Endothelial cell of umbilical vein (primary cell): ENCODE measurements around the gene WNT6. TPM values are rescaled to one million over a fixed set of nuclear protein-coding genes. Genes with fewer than 3 reads are reported as not detected.

Experiments
- BruUV-seq: library from RNA; stranded (reverse); fragments of 400-500 nt; replicated peaks from 2 replicates; lab custom pipeline; 2021; lab: Mats Ljungman, UMichigan
- CTCF ChIA-PET: fragments of 300-600, 350-600 bp; sonication (Branson Sonifier 250); formaldehyde crosslinking; loops from one replicate; lab custom pipeline; 2021; ENCODE audit warnings: antibody characterized with exemption, inconsistent platforms; lab: Charles Lee
- POLR2A ChIA-PET: fragments of 300-600, 350-600 bp; sonication (Branson Sonifier 250); formaldehyde crosslinking; loops from one replicate; lab custom pipeline; 2021; ENCODE audit warnings: antibody characterized with exemption, inconsistent platforms; lab: Charles Lee
- DNase-seq: peaks from one replicate; pipeline ENCODE4 v3.0.0-alpha.2; 2011; ENCODE audit warnings: low read depth, low spot score
- FAIRE-seq: peaks from 2 replicates; lab custom pipeline; 2011; peaks lifted over from hg19 to GRCh38; lab: Jason Lieb, UNC
- H2AFZ ChIP-seq: 2 replicates; pipeline ENCODE4 v1.6.0; 2012; ENCODE audit warnings: low read depth, low read length, control low read depth, inconsistent platforms
- H3K27ac ChIP-seq: 2 replicates; pipeline ENCODE4 v1.5.1; 2011; ENCODE audit warnings: low read depth, mild to moderate bottlenecking, control low read depth, low read length, moderate library complexity; ENCODE audit not compliant: insufficient read depth
- H3K27me3 ChIP-seq, 2 experiments: 2 replicates each; pipeline versions ENCODE4 v1.6.0 to v1.6.1; 2011; ENCODE audit warnings: low read length in 2 of 2, mixed read lengths in 1 of 2; ENCODE audit not compliant: control insufficient read depth in 2 of 2, insufficient read depth in 2 of 2
- H3K36me3 ChIP-seq, 2 experiments: 2 replicates in 1 of 2; 3 replicates in 1 of 2; pipeline ENCODE4 v1.5.1; 2011; ENCODE audit warnings: low read length in 2 of 2, mild to moderate bottlenecking in 1 of 2, moderate library complexity in 1 of 2; ENCODE audit not compliant: control insufficient read depth in 2 of 2, insufficient read depth in 2 of 2; ENCODE audit errors: extremely low read depth in 1 of 2
- H3K4me1 ChIP-seq: 3 replicates; pipeline ENCODE4 v1.5.1; 2011; ENCODE audit warnings: mild to moderate bottlenecking, low read length; ENCODE audit not compliant: control insufficient read depth, insufficient read depth; ENCODE audit errors: extremely low read depth
- H3K4me2 ChIP-seq: 2 replicates; pipeline ENCODE4 v1.6.1; 2011; ENCODE audit warnings: low read length, control low read depth, mixed read lengths; ENCODE audit not compliant: insufficient read depth
- H3K4me3 ChIP-seq, 3 experiments: fragments of 200-600 bp in 1 of 3; sonication (generic), shearing (Covaris generic) in 1 of 3; replicated peaks in 1 of 3; 2 replicates each; pipeline ENCODE4 v1.5.1; 2011 to 2016; ENCODE audit warnings: control low read depth in 3 of 3, low read length in 3 of 3, mild to moderate bottlenecking in 2 of 3, inconsistent platforms in 1 of 3, low read depth in 1 of 3, moderate library complexity in 1 of 3; ENCODE audit not compliant: insufficient read depth in 1 of 3
- H3K79me2 ChIP-seq: 2 replicates; pipeline ENCODE4 v1.6.0; 2012; ENCODE audit warnings: low read length, inconsistent platforms; ENCODE audit not compliant: control insufficient read depth, insufficient read depth
- H3K9ac ChIP-seq: replicated peaks from 2 replicates; pipeline ENCODE3; 2011; ENCODE audit warnings: low read length, control low read depth; ENCODE audit not compliant: insufficient read depth; ENCODE audit errors: extremely low read depth
- H3K9me1 ChIP-seq: replicated peaks from 3 replicates; pipeline ENCODE4 v1.6.0; 2011; ENCODE audit warnings: mild to moderate bottlenecking, low read length; ENCODE audit not compliant: control insufficient read depth, insufficient read depth; ENCODE audit errors: extremely low read depth
- H3K9me3 ChIP-seq: replicated peaks from 2 replicates; pipeline ENCODE4 v1.5.1; 2012; ENCODE audit warnings: low read length, inconsistent platforms; ENCODE audit not compliant: control insufficient read depth, insufficient read depth
- H4K20me1 ChIP-seq: replicated peaks from 2 replicates; pipeline ENCODE3; 2011; ENCODE audit warnings: mild to moderate bottlenecking, low read length; ENCODE audit not compliant: control insufficient read depth, insufficient read depth; ENCODE audit errors: extremely low read depth
- EZH2 ChIP-seq: IDR thresholded peaks from 2 replicates; pipeline ENCODE4 v1.6.1; 2012; ENCODE audit warnings: borderline replicate concordance, low read depth, mild to moderate bottlenecking, moderate library complexity, low read length, inconsistent platforms; ENCODE audit not compliant: severe bottlenecking
- FOS ChIP-seq: IDR thresholded peaks from 2 replicates; pipeline ENCODE4 v1.6.1; 2011; ENCODE audit warnings: mild to moderate bottlenecking, low read length, moderate library complexity, borderline replicate concordance; ENCODE audit not compliant: insufficient read depth
- MYC ChIP-seq: IDR thresholded peaks from one replicate; pipeline ENCODE4 v1.6.1; 2011; ENCODE audit warnings: mild to moderate bottlenecking, low read depth, low read length
- POLR2A ChIP-seq: IDR thresholded peaks from 2 replicates; pipeline ENCODE4 v1.6.1; 2012; ENCODE audit warnings: low read depth, mild to moderate bottlenecking, control low read depth, low read length
- POLR2AphosphoS5 ChIP-seq: IDR thresholded peaks from 2 replicates; pipeline ENCODE4 v1.6.1; 2012; ENCODE audit warnings: low read depth, mild to moderate bottlenecking, control low read depth, low read length, moderate library complexity; ENCODE audit not compliant: insufficient read depth
- dilution Hi-C: fragments of 300-500 bp; cut with MboI; formaldehyde crosslinking; loops from one replicate; pipeline ENCODE4 v1.15.0; 2019; ENCODE audit warnings: low sequenced_read_pairs; ENCODE audit not compliant: extremely low pct_ligation_motif_present
- intact Hi-C: fragments of 100-400 bp; cut with micrococcal nuclease; formaldehyde crosslinking; loops from one replicate; pipeline ENCODE4 v1.10.0; 2022
- polyA plus RNA-seq, 4 experiments: library from polyadenylated mRNA; depleted of rRNA in 3 of 4; stranded (reverse) in 3 of 4; unstranded in 1 of 4; fragments of >200 nt; gene quantifications; 2 replicates each; pipeline versions ENCODE4 v1.2.1 to v1.2.3, GENCODE V29; 2011 to 2012; ENCODE audit warnings: missing spikeins in 1 of 4
- total RNA-seq: library from RNA; stranded (reverse); gene quantifications from 2 replicates; pipeline ENCODE4 v1.2.3, GENCODE V29; 2021
- TF ChIP-seq, protein P1 (sequence below): IDR thresholded peaks from 2 replicates; pipeline ENCODE4 v1.6.1; 2011; ENCODE audit not compliant: insufficient read depth, insufficient read length
- TF ChIP-seq, protein P2 (sequence below), 2 donors: IDR thresholded peaks; 1 replicate in 1 of 2; 2 replicates in 1 of 2; pipeline ENCODE4 v1.5.1; 2011; ENCODE audit warnings: low read length in 2 of 2, mild to moderate bottlenecking in 2 of 2, moderate library complexity in 2 of 2, control low read depth in 1 of 2, inconsistent platforms in 1 of 2, low read depth in 1 of 2; ENCODE audit not compliant: insufficient read depth in 1 of 2; ENCODE audit errors: extremely low read depth in 1 of 2

WNT6 gene
- total and polyA plus RNA-seq, 2 donors (not counting 3 experiments of a cell fraction or from before 2014, with no cell fraction given): not detected

DNA sequence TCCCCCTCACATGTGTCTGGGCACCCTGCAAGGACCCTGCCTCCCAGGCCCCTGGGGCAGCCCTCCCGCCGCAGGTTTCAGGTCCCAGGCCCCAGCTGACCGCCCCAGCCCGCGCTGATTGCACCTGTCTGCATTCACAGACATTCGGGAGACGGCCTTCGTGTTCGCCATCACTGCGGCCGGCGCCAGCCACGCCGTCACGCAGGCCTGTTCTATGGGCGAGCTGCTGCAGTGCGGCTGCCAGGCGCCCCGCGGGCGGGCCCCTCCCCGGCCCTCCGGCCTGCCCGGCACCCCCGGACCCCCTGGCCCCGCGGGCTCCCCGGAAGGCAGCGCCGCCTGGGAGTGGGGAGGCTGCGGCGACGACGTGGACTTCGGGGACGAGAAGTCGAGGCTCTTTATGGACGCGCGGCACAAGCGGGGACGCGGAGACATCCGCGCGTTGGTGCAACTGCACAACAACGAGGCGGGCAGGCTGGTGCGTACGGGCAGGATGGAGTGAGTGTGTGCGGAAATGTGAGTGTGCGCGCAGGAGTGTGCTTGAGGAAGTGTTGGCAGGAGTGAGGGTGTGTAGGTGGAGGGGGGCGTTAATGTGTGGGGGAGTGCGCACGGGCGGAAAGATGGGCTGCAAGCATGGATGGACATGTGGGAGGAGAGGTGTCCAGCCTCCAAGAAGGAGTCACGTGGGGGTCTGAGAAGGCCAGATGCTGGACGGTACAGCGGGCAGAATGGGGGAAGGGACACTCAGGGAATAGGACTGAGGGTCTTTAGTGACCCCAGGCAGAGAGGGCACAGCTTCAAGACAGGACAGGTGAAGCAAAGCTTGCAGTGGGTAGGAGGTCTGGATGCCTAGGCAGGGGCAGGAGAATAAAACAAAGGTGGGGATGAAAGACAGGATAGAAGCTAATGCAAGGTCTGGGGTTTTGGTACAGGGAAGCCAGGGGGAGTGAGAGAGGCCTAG, 12.0 kb downstream of the WNT6 start:
- Histone ChIP-seq H3K4me3 (no peak overlapping the region), H3K4me1 (no peaks in the 10 kb centered on the region), H3K9me1 (no peaks in the 10 kb centered on the region), H2AFZ (no peak overlapping the region), H3K36me3 (no peaks in the 10 kb centered on the region), H3K9ac (no peak overlapping the region), H3K27ac (no peak overlapping the region), H3K79me2 (no peaks in the 10 kb centered on the region), H3K27me3 (peaks cover 74 to 79% of the 10 kb centered on the region in 2 experiments), H4K20me1 (no peaks in the 10 kb centered on the region), H3K4me2 (no peak overlapping the region), H3K9me3 (no peaks in the 10 kb centered on the region)
- intact Hi-C loops: loop anchor here (10.0 kb wide), 1 partner anchor 283 kb away; no protein-coding TSS in a partner anchor
- CTCF ChIA-PET: interaction anchor here (10.5 kb wide), 1 partner anchor 23 kb away, joined by 362 read pairs; no protein-coding TSS in a partner anchor
- TF ChIP-seq POLR2A (no peak), EZH2 (peak; percentile 77), POLR2AphosphoS5 (no peak), FOS (no peak), MYC (no peak)
- TF ChIP-seq, protein P1, sequence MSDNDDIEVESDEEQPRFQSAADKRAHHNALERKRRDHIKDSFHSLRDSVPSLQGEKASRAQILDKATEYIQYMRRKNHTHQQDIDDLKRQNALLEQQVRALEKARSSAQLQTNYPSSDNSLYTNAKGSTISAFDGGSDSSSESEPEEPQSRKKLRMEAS: no peak
- TF ChIP-seq, protein P2, sequence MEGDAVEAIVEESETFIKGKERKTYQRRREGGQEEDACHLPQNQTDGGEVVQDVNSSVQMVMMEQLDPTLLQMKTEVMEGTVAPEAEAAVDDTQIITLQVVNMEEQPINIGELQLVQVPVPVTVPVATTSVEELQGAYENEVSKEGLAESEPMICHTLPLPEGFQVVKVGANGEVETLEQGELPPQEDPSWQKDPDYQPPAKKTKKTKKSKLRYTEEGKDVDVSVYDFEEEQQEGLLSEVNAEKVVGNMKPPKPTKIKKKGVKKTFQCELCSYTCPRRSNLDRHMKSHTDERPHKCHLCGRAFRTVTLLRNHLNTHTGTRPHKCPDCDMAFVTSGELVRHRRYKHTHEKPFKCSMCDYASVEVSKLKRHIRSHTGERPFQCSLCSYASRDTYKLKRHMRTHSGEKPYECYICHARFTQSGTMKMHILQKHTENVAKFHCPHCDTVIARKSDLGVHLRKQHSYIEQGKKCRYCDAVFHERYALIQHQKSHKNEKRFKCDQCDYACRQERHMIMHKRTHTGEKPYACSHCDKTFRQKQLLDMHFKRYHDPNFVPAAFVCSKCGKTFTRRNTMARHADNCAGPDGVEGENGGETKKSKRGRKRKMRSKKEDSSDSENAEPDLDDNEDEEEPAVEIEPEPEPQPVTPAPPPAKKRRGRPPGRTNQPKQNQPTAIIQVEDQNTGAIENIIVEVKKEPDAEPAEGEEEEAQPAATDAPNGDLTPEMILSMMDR (IDR thresholded peaks at IDR 0.05; ENCODE audit: extremely low read depth in 1 of 2, insufficient read depth in 1 of 2, low read depth in 1 of 2, low read length in 2 of 2): no peak
- no TSS peak for BruUV-seq
- dilution Hi-C loops: no loop called here
- DNase-seq: no peak
- POLR2A ChIA-PET: no interaction called here
- FAIRE-seq: no peak
